ENCODE results near the gene RASAL1.
"Not testable (repeated sequence)": the region's sequence is repeated elsewhere in the genome, so short reads cannot be mapped to it uniquely, and the experiment has no call there.

The RASAL1 gene

GRCh38 chr12:113161415-113162016 lies 26.0 kb upstream of the RASAL1 start:
- no peak for DNase-seq (ENCODE audit: low read depth in 2 of 2)

GRCh38 chr12:113159937-113160336 lies 24.4 kb upstream of the RASAL1 start:
- no peak for DNase-seq (ENCODE audit: low read depth in 2 of 2)

- DNase-seq (ENCODE audit: low read depth in 2 of 2): no peak
Observed at GRCh38 chr12:113158439-113159203, 23.1 kb upstream of the RASAL1 start.

- no peak for DNase-seq (ENCODE audit: low read depth in 2 of 2)
Observed at GRCh38 chr12:113157218-113157859, 21.8 kb upstream of the RASAL1 start.

GRCh38 chr12:113155646-113156045 lies 20.1 kb upstream of the RASAL1 start:
- no peak for DNase-seq (ENCODE audit: low read depth in 2 of 2)

- DNase-seq (ENCODE audit: low read depth in 2 of 2): no peak
Observed at GRCh38 chr12:113155060-113155459, 19.5 kb upstream of the RASAL1 start.

DNA sequence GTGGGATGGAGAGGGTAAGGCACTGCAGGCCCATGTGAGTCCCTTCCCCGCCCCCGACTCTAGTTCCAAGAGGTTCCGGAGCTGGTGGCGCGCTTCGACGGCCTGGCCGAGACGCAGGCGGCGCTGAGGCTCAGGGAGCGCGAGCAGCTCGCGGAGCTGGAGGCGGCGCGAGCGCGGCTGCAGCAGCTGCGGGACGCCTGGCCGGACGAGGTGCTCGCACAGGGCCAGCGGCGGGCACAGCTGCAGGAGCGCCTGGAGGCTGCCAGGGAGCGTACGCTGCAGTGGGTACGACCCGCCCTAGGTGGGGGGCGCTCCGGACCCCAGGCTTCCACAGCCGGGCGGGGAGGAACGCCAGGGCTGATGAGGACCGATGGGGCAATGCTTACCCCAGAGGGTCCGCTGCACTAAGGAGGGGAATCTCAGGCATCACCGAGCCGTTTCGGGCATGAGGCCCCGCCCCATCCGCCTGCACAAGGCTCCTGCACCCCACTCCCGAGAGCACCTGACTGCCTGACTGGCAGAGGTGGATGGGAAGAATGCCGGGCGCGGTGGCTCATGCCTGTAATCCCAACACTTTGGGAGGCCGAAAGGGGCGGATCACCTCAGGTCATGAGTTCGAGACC lies 18.9 kb upstream of the RASAL1 start:
- DNase-seq (ENCODE audit: low read depth in 2 of 2): no peak

- peak; percentile 46 to 52 for DNase-seq (ENCODE audit: low read depth in 2 of 2)
Observed at GRCh38 chr12:113152835-113153814, 17.6 kb upstream of the RASAL1 start.

DNA sequence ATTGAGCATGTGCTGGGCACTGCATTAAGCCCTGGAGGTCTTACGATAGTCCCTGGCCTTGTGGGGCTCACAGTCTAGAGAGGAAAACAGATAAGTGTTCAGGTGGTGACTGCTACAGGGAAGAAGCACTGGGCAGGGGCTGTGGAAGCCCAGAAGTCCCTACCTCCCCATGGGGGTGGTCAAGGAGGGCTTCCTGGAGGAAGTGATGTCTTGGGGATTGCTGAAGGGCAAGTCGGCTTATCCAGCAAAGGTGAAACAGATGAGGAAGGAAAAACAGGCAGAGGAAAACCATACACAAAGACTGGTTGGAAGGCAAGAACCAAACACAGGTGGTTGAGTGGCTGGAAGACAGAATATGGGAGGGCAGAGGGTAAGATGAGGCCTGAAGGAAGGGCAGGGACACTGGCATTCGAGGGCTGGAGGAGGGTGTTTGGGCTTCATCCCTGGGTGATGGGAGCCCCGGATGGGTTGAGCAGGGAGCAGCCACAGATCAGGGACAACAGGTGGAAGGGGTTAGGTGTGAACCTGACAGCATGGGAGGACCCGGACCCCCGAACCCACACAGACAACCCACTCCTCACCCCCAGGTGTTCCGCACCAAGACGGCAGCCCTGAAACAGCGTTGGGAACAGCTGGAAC lies 16.8 kb upstream of the RASAL1 start:
- no peak for DNase-seq (ENCODE audit: low read depth in 2 of 2)

DNA sequence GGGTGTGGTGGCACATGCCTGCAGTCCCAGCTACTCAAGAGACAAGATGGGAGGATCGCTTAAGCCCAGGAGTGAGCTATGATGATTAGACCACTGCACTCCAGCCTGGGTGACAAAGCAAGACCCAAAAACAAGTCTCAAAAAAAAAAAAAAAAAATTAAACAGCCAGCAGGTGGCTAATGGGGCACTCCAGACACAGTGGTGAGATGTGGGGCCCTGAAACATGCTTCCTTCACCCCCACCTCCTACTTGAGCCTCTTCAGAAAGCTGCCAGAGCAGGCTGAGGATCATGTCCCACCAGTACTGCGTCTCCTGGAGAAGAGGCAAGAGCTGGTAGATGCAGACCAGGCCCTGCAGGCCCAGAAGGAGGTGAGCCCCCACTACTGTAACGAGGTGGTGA lies 16.1 kb upstream of the RASAL1 start:
- no peak for DNase-seq (ENCODE audit: low read depth in 2 of 2)

DNA sequence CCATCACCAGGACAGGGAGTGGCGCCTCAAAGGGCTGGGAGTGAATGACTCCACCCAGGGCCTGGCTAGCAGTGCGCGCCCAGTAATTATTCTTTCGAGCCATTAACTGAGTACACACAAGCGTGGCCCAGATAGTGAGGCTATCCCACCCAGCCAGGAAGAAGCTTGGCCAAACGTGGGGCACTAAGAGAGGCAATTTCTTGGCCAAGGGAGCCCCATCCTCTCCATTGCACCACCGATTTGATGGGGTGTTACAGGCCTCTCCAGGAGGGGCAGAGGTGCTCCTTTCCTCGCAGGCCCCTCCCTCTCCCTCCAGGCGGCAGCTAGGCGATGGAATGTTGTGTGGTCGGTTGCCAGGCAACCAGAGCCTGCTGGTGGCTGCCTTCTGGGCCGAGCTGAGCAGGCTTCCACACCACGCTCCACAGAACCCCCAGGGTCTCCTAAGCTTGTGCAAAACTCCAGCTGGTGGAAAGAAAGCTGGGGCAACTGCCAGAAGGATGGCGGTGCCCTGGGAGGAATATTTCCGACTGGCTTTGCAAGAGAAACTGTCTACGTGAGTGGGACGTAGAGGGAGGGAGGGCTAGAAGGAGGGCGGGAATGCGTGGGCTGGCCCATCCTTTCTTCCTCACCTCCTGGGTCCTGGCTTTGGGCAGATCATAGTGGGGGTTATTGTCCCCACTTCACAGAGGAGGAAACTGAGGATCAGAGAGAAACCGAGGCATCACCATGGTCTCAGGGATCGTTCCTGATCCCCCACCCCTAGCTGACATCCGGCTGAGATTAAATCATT lies 14.0 kb upstream of the RASAL1 start, which contains the start of gene CFAP73:
Gene CFAP73 (plus strand): TSS at position 364 of the 790 bp plus-strand sequence. CDS start 134 bp downstream, at position 498.
- DNase-seq (ENCODE audit: low read depth in 2 of 2): no peak

DNA sequence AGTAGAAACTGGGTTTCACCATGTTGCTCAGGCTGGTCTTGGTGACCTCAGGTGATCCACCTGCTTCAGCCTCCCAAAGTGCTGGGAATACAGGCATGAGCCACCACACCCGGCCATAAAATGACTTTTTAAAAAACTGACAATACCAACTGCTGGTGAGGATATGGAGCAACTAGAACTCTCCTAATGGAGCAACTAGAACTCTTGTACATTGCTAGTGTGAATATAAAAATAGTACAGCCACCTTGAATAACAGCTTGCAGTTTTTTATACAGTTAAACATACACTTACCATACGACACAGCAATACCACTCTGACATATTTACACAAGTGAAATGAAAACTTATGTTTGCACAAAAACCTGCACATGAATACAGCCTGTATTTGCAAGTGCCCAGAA lies 11.4 kb upstream of the RASAL1 start:
- no peak for DNase-seq (ENCODE audit: low read depth in 2 of 2)

GRCh38 chr12:113145720-113146551 lies 10.4 kb upstream of the RASAL1 start:
- no peak for DNase-seq (ENCODE audit: low read depth in 2 of 2)

DNA sequence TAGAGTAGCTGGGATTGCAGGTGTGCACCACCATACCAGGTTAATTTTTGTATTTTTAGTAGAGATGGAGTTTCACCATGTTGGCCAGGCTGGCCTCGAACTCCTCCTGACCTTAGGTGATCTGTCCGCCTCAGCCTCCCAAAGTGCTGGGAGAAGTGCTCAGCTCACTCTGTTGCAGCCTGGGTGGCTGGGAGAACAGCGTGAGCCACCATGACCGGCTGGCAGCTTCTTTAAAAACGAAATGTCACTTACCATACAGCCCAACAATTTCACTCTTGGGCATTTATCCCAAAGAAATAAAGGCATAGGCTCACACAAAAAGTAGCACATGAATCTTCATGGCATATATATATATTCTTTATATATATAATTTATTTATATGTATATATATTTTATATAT lies 9.2 kb upstream of the RASAL1 start:
- DNase-seq (ENCODE audit: low read depth in 2 of 2): no peak

GRCh38 chr12:113143959-113144358 lies 8.4 kb upstream of the RASAL1 start:
- no peak for DNase-seq (ENCODE audit: low read depth in 2 of 2)

- no peak for DNase-seq (ENCODE audit: low read depth in 2 of 2)
Observed at GRCh38 chr12:113142886-113143332, 7.3 kb upstream of the RASAL1 start.

GRCh38 chr12:113142173-113142885 lies 6.8 kb upstream of the RASAL1 start:
- DNase-seq (ENCODE audit: low read depth in 2 of 2): no peak

GRCh38 chr12:113141716-113142115 lies 6.2 kb upstream of the RASAL1 start:
- not testable (repeated sequence) for DNase-seq (ENCODE audit: low read depth in 2 of 2)

All from stimulated activated CD4-positive, alpha-beta T cell treated with anti-CD3 and anti-CD28 coated beads, Interleukin-1b, Interleukin-23, amount 100 ng/mL, for 4 hours (primary cell).